Erythroblast (primary cell): ENCODE data around the gene DLG2.

ENCODE experiments used
- GATA1 ChIP-seq: IDR thresholded peaks from 2 replicates; pipeline ENCODE4 v1.6.1; 2011; ENCODE audit warnings: low read depth, mild to moderate bottlenecking, control low read depth, low read length, moderate library complexity
- POLR2A ChIP-seq: IDR thresholded peaks from 2 replicates; pipeline ENCODE4 v1.6.1; 2011; ENCODE audit warnings: mild to moderate bottlenecking, low read length

- TF ChIP-seq POLR2A = no peak
- TF ChIP-seq GATA1 = no peak
These were observed 798.5 kb downstream of the DLG2 start for GRCh38 chr11:84828616-84829015.
